ENCODE measurements around the gene AOC3.

AOC3 gene

GRCh38 chr17:42830971-42831370, 20.0 kb upstream of the AOC3 start:
- H3K9me3 Mint-ChIP-seq = no peaks in the 10 kb centered on the region
- H3K4me1 Mint-ChIP-seq = peaks cover 27% of the 10 kb centered on the region
- ATAC-seq (replicated peaks; ENCODE audit: extremely low read depth, poor library complexity, severe bottlenecking) = no peak
- DNase-seq (ENCODE audit: low spot score in 2 of 2) = no peak
- H3K27ac Mint-ChIP-seq (ENCODE audit: low read depth) = no peak overlapping the region
- no peak overlapping the region for H3K4me3 Mint-ChIP-seq
- peaks cover 13% of the 10 kb centered on the region for H3K27me3 Mint-ChIP-seq
- peaks cover 17% of the 10 kb centered on the region for H3K36me3 Mint-ChIP-seq (ENCODE audit: insufficient read depth)

GRCh38 chr17:42832213-42832933, 18.6 kb upstream of the AOC3 start:
- ATAC-seq (replicated peaks; ENCODE audit: extremely low read depth, poor library complexity, severe bottlenecking) (peak; percentile 14), DNase-seq (ENCODE audit: low spot score in 2 of 2) (no peak)
- peak overlapping the region; percentile 92 for H3K4me3 Mint-ChIP-seq
- peak overlapping the region; percentile 98 for H3K27ac Mint-ChIP-seq (ENCODE audit: low read depth)
- H3K36me3 Mint-ChIP-seq (ENCODE audit: insufficient read depth) = peaks cover 25% of the 10 kb centered on the region
- peaks cover 27% of the 10 kb centered on the region for H3K4me1 Mint-ChIP-seq
- H3K9me3 Mint-ChIP-seq = no peaks in the 10 kb centered on the region
- peaks cover 9% of the 10 kb centered on the region for H3K27me3 Mint-ChIP-seq

GRCh38 chr17:42832934-42833766, 17.8 kb upstream of the AOC3 start, which contains the start of gene PSME3:
TSS of gene PSME3 (plus strand) at chr17:42833397. CDS start at chr17:42833632, 235 bp downstream.
- Mint-ChIP-seq H3K9me3 (no peaks in the 10 kb centered on the region), H3K36me3 (ENCODE audit: insufficient read depth) (peaks cover 33% of the 10 kb centered on the region), H3K4me1 (peaks cover 27% of the 10 kb centered on the region), H3K4me3 (peak within 1 kb of the TSS; percentile 92), H3K27ac (ENCODE audit: low read depth) (peak within 1 kb of the TSS; percentile 98), H3K27me3 (peaks cover under 1% of the 10 kb centered on the region)
- DNase-seq (ENCODE audit: low spot score in 2 of 2) (peak; percentile 85 to 86), ATAC-seq (replicated peaks; ENCODE audit: extremely low read depth, poor library complexity, severe bottlenecking) (peak; percentile 91)

DNA sequence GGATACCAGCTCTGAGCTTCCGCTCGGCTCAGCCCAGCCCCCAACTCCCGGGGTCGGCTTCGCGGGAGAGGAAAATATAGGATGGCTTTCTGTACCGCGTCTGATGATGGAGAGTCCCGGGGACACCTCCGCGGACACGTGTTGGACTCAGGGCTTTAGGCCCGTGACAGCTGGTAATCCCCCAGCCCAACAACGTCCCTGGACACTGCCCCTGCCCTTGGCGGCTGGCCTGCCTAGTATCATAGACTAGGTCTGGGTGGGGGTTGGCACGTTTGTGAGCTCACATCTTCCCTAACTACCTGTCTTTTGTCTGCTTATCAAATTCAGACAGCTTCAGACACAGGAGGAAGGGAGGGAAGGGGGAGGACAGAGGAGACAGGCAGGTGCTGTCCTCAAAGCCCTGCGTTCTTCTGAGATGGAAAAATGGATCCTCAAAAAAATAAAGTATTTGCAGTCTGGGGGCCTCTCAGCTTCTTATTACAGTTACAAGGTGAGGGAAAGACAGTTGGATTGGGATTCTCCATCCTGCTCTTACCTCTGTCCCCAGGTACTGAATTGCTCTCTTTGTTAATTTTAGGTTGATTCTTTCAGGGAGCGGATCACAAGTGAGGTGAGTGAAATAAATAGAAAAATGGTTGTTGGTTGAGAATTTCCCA, 17.1 kb upstream of the AOC3 start:
- peak overlapping the region; percentile 92 for H3K4me3 Mint-ChIP-seq
- no peaks in the 10 kb centered on the region for H3K9me3 Mint-ChIP-seq
- DNase-seq (ENCODE audit: low spot score in 2 of 2) (no peak), ATAC-seq (replicated peaks; ENCODE audit: extremely low read depth, poor library complexity, severe bottlenecking) (no peak)
- H3K27ac Mint-ChIP-seq (ENCODE audit: low read depth) = peak overlapping the region; percentile 98
- H3K36me3 Mint-ChIP-seq (ENCODE audit: insufficient read depth) = peaks cover 40% of the 10 kb centered on the region
- H3K4me1 Mint-ChIP-seq = peaks cover 27% of the 10 kb centered on the region
- H3K27me3 Mint-ChIP-seq = no peaks in the 10 kb centered on the region

DNA sequence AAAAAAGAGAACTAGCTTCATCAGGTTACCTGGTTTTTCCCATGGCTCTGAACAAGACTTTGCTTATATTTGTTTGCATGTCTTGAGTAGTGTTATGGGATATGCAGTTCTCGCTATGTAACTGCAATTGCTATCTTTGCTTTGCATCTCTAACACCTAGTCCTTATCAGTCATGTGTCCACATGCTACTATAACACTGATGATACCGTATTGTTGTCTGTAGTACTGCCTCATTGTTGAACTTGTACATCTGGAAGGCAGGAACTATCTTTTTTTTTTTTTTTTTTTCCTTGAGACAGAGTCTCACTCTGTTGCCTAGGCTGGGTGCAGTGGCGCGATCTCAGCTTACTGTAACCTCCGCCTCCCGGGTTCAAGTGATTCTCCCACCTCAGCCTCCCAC, 15.3 kb upstream of the AOC3 start:
- no peak for ATAC-seq (replicated peaks; ENCODE audit: extremely low read depth, poor library complexity, severe bottlenecking)
- H3K4me3 Mint-ChIP-seq = no peak overlapping the region
- H3K36me3 Mint-ChIP-seq (ENCODE audit: insufficient read depth) = peaks cover 57% of the 10 kb centered on the region

DNA sequence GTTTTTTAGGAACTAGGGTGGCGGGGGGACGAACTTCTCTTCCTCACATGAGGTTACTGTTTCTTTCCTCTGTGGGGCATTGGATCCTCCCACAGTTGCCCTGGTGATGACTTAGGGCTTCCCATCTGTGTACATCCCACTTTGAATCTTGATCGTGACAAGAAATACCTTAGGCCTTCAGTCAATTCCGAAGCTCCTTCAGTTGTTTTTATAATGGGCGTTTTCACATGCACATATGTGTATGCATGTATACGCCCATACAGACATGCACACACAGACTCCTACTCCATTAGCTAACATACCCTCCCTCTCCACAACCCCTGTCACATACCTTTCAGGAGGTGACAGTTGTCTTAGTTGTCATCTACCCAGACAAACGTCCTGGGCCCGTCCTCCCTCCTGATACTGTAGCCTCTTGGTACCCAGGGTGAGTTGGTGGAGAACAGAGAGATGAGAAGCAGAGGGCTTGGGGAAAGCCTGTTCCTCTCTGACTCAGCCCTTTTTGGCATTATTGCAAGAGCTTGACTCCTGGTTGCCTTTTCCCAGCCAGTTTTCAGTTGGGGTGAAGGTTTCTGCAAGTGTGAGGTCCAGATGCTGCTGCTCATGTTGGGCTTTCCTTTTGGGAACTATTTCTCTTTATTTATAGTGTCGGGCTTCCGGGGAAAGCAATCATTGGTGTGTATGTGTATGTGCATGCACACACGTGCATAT, 8.9 kb upstream of the AOC3 start:
- no peak for ATAC-seq (replicated peaks; ENCODE audit: extremely low read depth, poor library complexity, severe bottlenecking)
- Mint-ChIP-seq H3K9me3 (no peaks in the 10 kb centered on the region), H3K36me3 (ENCODE audit: insufficient read depth) (peaks cover 57% of the 10 kb centered on the region), H3K4me1 (peaks cover 9% of the 10 kb centered on the region), H3K27me3 (no peaks in the 10 kb centered on the region), H3K27ac (ENCODE audit: low read depth) (no peak overlapping the region), H3K4me3 (no peak overlapping the region)
- DNase-seq (ENCODE audit: low spot score in 2 of 2) = no peak

More for the DNA sequence above, 15.3 kb upstream of the AOC3 start:
- Mint-ChIP-seq H3K9me3 (no peaks in the 10 kb centered on the region), H3K27me3 (no peaks in the 10 kb centered on the region), H3K27ac (ENCODE audit: low read depth) (no peak overlapping the region), H3K4me1 (peaks cover 27% of the 10 kb centered on the region)
- no peak for DNase-seq (ENCODE audit: low spot score in 2 of 2)

DNA sequence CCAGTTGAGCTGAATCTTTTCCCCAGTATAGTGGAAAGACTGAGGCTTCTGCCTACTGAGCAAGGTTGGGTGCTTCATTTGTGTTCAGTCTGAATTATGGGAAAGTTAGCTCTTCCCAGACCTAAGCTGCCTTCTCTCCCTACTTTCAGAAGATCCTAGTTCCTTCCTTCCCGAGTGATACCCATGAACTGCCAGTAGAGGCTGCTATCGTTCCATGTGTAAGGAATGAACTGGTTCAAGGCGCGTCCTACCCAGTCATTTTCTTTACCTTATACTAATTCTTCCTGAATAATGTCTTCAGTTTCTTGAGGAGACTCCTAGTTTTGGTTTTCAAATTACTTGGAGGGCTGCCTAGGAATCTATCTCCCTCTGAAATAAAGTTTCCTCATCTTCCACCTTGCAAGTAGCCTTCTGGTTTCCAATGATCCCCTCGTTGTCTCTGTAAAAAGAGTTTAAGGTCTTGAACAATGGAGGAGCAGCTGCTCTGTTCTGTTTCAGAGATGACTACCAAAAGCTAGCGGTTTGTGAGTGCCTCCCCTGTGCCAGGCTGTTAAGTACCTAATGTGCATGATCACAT, 7.6 kb upstream of the AOC3 start:
- H3K27me3 Mint-ChIP-seq = no peaks in the 10 kb centered on the region
- DNase-seq (ENCODE audit: low spot score in 2 of 2) = no peak
- ATAC-seq (replicated peaks; ENCODE audit: extremely low read depth, poor library complexity, severe bottlenecking) = no peak
- H3K36me3 Mint-ChIP-seq (ENCODE audit: insufficient read depth) = peaks cover 45% of the 10 kb centered on the region
- H3K9me3 Mint-ChIP-seq = no peaks in the 10 kb centered on the region
- no peak overlapping the region for H3K4me3 Mint-ChIP-seq
- peak overlapping the region; percentile 19 for H3K27ac Mint-ChIP-seq (ENCODE audit: low read depth)
- peaks cover 9% of the 10 kb centered on the region for H3K4me1 Mint-ChIP-seq

- DNase-seq (ENCODE audit: low spot score in 2 of 2) (no peak), ATAC-seq (replicated peaks; ENCODE audit: extremely low read depth, poor library complexity, severe bottlenecking) (no peak)
- Mint-ChIP-seq H3K36me3 (ENCODE audit: insufficient read depth) (peaks cover 37% of the 10 kb centered on the region), H3K4me3 (no peak within 1 kb of the TSS), H3K27ac (ENCODE audit: low read depth) (peak within 1 kb of the TSS; percentile 19), H3K27me3 (no peaks in the 10 kb centered on the region), H3K9me3 (no peaks in the 10 kb centered on the region), H3K4me1 (peaks cover 9% of the 10 kb centered on the region)
These were observed 6.7 kb upstream of the AOC3 start, which contains the start of gene AOC2 for GRCh38 chr17:42844271-42844670. TSS of gene AOC2 (plus strand) at chr17:42844580. CDS start at chr17:42844627, 47 bp downstream.

DNA sequence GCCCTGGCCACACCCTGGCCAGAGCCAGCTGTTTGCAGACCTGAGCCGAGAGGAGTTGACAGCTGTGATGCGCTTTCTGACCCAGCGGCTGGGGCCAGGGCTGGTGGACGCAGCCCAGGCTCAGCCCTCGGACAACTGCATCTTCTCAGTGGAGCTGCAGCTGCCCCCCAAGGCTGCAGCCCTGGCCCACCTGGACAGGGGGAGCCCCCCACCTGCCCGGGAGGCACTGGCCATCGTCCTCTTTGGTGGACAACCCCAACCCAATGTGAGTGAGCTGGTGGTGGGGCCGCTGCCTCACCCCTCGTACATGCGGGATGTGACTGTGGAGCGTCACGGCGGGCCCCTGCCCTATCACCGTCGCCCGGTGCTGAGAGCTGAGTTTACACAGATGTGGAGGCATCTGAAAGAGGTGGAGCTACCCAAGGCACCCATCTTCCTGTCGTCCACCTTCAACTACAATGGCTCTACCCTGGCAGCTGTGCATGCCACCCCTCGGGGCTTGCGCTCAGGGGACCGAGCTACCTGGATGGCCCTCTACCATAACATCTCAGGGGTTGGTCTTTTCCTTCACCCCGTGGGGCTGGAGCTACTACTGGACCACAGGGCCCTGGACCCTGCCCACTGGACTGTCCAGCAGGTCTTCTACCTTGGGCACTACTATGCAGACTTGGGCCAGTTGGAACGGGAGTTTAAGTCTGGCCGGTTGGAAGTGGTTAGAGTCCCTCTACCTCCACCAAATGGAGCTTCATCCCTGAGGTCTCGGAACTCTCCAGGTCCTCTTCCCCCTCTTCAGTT, 6.0 kb upstream of the AOC3 start:
- no peak overlapping the region for H3K4me3 Mint-ChIP-seq
- ATAC-seq (replicated peaks; ENCODE audit: extremely low read depth, poor library complexity, severe bottlenecking) = no peak
- no peaks in the 10 kb centered on the region for H3K9me3 Mint-ChIP-seq
- H3K4me1 Mint-ChIP-seq = peaks cover 9% of the 10 kb centered on the region
- DNase-seq (ENCODE audit: low spot score in 2 of 2) = no peak
- H3K27me3 Mint-ChIP-seq = no peaks in the 10 kb centered on the region
- peaks cover 31% of the 10 kb centered on the region for H3K36me3 Mint-ChIP-seq (ENCODE audit: insufficient read depth)
- no peak overlapping the region for H3K27ac Mint-ChIP-seq (ENCODE audit: low read depth)

DNA sequence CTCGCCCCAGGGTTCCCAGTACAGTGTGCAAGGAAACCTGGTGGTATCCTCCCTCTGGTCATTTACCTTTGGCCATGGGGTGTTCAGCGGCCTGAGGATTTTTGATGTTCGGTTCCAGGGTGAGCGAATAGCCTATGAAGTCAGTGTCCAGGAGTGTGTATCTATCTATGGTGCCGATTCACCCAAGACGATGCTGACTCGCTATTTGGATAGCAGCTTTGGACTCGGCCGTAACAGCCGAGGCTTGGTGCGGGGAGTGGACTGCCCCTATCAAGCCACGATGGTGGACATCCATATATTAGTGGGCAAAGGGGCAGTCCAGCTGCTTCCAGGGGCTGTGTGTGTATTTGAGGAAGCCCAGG, 5.5 kb upstream of the AOC3 start:
- Mint-ChIP-seq H3K27me3 (no peaks in the 10 kb centered on the region), H3K4me3 (no peak overlapping the region), H3K27ac (ENCODE audit: low read depth) (no peak overlapping the region), H3K4me1 (peaks cover 9% of the 10 kb centered on the region), H3K36me3 (ENCODE audit: insufficient read depth) (peaks cover 27% of the 10 kb centered on the region), H3K9me3 (no peaks in the 10 kb centered on the region)
- ATAC-seq (replicated peaks; ENCODE audit: extremely low read depth, poor library complexity, severe bottlenecking) (no peak), DNase-seq (ENCODE audit: low spot score in 2 of 2) (no peak)

- no peaks in the 10 kb centered on the region for H3K9me3 Mint-ChIP-seq
- H3K4me3 Mint-ChIP-seq = no peak overlapping the region
- ATAC-seq (replicated peaks; ENCODE audit: extremely low read depth, poor library complexity, severe bottlenecking) (no peak), DNase-seq (ENCODE audit: low spot score in 2 of 2) (no peak)
- H3K27me3 Mint-ChIP-seq = no peaks in the 10 kb centered on the region
- H3K27ac Mint-ChIP-seq (ENCODE audit: low read depth) = no peak overlapping the region
- H3K36me3 Mint-ChIP-seq (ENCODE audit: insufficient read depth) = peaks cover 22% of the 10 kb centered on the region
- peaks cover 9% of the 10 kb centered on the region for H3K4me1 Mint-ChIP-seq
These were observed 4.9 kb upstream of the AOC3 start for GRCh38 chr17:42845918-42846593.
